ENCODE data around the gene SDHB. TPM values are rescaled to one million over a fixed set of nuclear protein-coding genes. Genes with fewer than 3 reads are reported as not detected.

SDHB gene
- total and polyA plus RNA-seq, 9 donors = 83.6 to 118 (median 93.5) TPM

DNA sequence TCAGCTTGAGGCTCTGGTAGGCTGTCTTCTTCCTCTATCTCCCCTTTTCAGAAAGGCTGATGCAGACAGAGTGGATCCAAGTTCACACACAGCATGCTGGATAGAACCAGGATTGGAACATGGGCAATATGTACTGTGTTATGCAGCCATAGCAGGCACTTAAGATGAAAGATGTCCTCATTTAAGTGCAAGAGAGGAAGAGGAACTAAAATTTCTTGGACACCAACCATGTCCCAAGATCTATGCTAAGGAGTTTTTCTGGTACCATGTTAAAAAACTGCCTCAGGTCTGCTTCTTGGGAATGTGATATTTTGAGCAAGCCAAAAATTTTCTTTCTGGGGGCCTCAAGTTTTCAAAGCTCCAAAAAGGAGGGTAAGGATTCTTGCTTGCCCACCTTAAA lies 1.2 kb downstream of the SDHB start:
- Histone ChIP-seq H3K4me1 (ENCODE audit: control insufficient read depth, insufficient read depth, low read length) (peaks cover 33% of the 10 kb centered on the region), H3K36me3 (ENCODE audit: control insufficient read depth, insufficient read depth, low read length) (peaks cover 13% of the 10 kb centered on the region), H3K9me3 (replicated peaks; ENCODE audit: control insufficient read depth, low read depth, low read length) (no peaks in the 10 kb centered on the region), H3K4me3 (ENCODE audit: low read length) (peak overlapping the region; percentile 97), H3K27me3 (ENCODE audit: control insufficient read depth, insufficient read depth, low read length) (no peaks in the 10 kb centered on the region), H3K27ac (ENCODE audit: low read length) (no peak overlapping the region)
- no peak for DNase-seq

DNA sequence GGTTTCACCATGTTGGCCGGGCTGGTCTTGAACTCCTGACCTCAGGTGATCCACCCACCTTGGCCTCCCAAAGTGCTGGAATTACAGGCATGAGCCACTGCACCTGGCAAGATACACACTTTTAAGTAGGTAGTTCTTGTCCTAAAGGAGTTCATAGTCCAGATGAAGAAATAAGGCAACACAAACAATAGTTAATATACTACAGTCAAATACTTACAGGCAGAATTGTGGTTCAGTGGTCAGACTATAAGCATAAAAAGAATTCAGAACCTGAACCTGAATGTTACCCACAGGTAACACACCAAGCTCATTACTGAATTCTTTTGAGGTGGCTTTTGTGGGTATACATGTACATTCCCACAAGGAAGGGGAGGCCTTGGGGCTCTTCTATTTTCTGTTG lies 1.8 kb downstream of the SDHB start:
- Histone ChIP-seq H3K27ac (ENCODE audit: low read length) (no peak overlapping the region), H3K36me3 (ENCODE audit: control insufficient read depth, insufficient read depth, low read length) (peaks cover 19% of the 10 kb centered on the region), H3K4me3 (ENCODE audit: low read length) (no peak overlapping the region), H3K27me3 (ENCODE audit: control insufficient read depth, insufficient read depth, low read length) (no peaks in the 10 kb centered on the region), H3K9me3 (replicated peaks; ENCODE audit: control insufficient read depth, low read depth, low read length) (no peaks in the 10 kb centered on the region), H3K4me1 (ENCODE audit: control insufficient read depth, insufficient read depth, low read length) (peaks cover 28% of the 10 kb centered on the region)
- DNase-seq = no peak
- WGBS (ENCODE audit: insufficient coverage) = no CpG with 5 or more reads among the region's 1 CpG

DNA sequence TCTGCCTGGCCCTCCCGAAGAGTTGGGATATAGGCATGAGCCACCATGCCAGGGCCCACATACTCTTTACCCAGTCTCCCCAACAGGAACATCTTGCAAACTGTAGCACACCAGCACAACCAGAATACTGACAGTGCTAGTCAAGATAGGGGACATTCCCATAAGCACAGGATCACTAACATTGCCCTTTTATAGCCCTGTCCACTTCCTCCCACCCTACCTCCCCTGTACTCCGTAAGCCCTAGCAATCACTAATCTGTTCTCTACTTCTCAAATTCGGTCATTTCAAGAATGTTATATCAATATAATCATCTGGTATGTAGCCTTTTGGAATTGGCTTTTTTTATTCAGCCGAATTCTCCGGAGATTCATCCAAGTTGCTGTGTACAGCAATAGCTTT lies 5.9 kb downstream of the SDHB start:
- Histone ChIP-seq H3K36me3 (ENCODE audit: control insufficient read depth, insufficient read depth, low read length) (peaks cover 34% of the 10 kb centered on the region), H3K4me1 (ENCODE audit: control insufficient read depth, insufficient read depth, low read length) (peaks cover 9% of the 10 kb centered on the region), H3K9me3 (replicated peaks; ENCODE audit: control insufficient read depth, low read depth, low read length) (no peaks in the 10 kb centered on the region), H3K27ac (ENCODE audit: low read length) (no peak overlapping the region), H3K4me3 (ENCODE audit: low read length) (no peak overlapping the region), H3K27me3 (ENCODE audit: control insufficient read depth, insufficient read depth, low read length) (no peaks in the 10 kb centered on the region)
- DNase-seq = no peak
- WGBS (ENCODE audit: insufficient coverage) = 100% methylated on average over 1 of the region's 5 CpGs

DNA sequence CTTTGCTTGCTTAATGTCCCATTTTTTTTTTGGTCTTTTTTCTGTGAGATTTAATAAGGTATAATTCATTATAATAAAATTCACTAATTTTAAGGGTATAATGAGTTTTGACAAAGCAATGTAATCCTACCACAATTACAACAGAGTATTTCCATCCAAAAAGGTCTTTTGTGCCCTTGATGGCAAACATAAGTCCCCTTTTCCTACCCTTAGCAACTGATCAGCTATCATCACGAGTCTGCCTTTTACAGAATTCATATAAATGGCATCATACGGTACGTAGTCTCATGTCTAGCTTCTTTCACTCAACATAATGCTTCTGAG lies 7.5 kb downstream of the SDHB start:
- Histone ChIP-seq H3K4me1 (ENCODE audit: control insufficient read depth, insufficient read depth, low read length) (peaks cover 7% of the 10 kb centered on the region), H3K36me3 (ENCODE audit: control insufficient read depth, insufficient read depth, low read length) (peaks cover 39% of the 10 kb centered on the region), H3K4me3 (ENCODE audit: low read length) (no peak overlapping the region), H3K27me3 (ENCODE audit: control insufficient read depth, insufficient read depth, low read length) (no peaks in the 10 kb centered on the region), H3K9me3 (replicated peaks; ENCODE audit: control insufficient read depth, low read depth, low read length) (no peaks in the 10 kb centered on the region), H3K27ac (ENCODE audit: low read length) (no peak overlapping the region)
- no CpG with 5 or more reads among the region's 3 CpGs for WGBS (ENCODE audit: insufficient coverage)
- DNase-seq = no peak

DNA sequence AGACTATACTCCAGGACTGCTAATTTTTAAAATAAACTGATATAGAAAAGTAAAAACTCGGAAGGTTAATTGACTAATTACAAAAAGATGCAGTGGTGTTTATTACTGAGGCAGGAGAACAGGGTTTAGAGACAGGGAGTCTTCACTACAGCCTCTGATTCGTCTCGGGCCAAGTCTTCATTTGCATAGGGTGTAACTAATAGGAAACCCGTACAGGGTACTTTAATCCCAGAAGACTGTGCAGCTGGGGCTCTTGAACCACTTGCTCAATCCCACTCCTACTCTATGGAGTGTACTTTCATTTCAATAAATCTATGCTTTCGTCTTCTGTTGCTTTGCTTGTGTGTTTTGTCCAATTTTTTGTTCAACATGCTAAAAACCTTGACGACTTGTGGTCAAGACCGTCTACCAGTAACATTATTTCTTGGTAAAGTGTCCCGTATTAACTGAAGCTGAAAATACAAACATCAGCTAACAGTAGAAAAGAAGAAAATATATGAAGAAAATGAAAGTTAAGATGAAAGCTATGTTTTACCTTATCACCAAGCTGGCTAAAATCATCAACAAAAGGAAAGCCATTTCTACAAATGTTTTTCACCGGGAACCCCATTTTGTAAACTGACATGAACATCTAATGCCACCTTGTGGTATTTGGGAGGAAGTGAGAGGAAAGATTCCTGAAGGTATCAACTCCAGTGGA lies 8.0 kb downstream of the SDHB start:
- Histone ChIP-seq H3K4me1 (ENCODE audit: control insufficient read depth, insufficient read depth, low read length) (peaks cover 7% of the 10 kb centered on the region), H3K36me3 (ENCODE audit: control insufficient read depth, insufficient read depth, low read length) (peaks cover 42% of the 10 kb centered on the region), H3K27me3 (ENCODE audit: control insufficient read depth, insufficient read depth, low read length) (no peaks in the 10 kb centered on the region), H3K27ac (ENCODE audit: low read length) (no peak overlapping the region), H3K4me3 (ENCODE audit: low read length) (no peak overlapping the region), H3K9me3 (replicated peaks; ENCODE audit: control insufficient read depth, low read depth, low read length) (no peaks in the 10 kb centered on the region)
- no CpG with 5 or more reads among the region's 9 CpGs for WGBS (ENCODE audit: insufficient coverage)
- DNase-seq = peak; percentile 76

DNA sequence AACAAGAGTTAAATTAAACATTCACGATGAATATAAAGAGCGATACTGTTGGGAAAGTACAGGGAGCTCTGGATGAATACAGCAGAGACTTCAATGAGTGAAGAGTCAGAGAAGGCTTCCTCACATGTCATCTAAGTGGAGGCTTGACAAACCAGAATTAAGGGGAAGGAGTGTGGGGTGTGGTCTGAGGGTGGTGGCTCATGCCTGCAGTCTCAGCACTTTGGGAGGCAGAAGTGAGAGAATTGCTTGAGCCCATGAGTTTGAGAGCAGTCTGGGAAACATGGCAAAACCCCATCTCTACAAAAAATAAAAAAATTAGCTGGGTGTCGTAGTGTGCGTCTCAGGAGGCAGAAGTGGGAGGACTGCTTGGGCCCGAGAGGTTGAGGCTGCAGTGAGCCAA lies 8.7 kb downstream of the SDHB start:
- no peak overlapping the region for H3K27ac ChIP-seq (ENCODE audit: low read length)
- WGBS (ENCODE audit: insufficient coverage) = 69% methylated on average over 2 of the region's 5 CpGs
- no peaks in the 10 kb centered on the region for H3K9me3 ChIP-seq (replicated peaks; ENCODE audit: control insufficient read depth, low read depth, low read length)
- peaks cover 7% of the 10 kb centered on the region for H3K4me1 ChIP-seq (ENCODE audit: control insufficient read depth, insufficient read depth, low read length)
- peak; percentile 48 for DNase-seq
- H3K27me3 ChIP-seq (ENCODE audit: control insufficient read depth, insufficient read depth, low read length) = no peaks in the 10 kb centered on the region
- no peak overlapping the region for H3K4me3 ChIP-seq (ENCODE audit: low read length)
- H3K36me3 ChIP-seq (ENCODE audit: control insufficient read depth, insufficient read depth, low read length) = peaks cover 44% of the 10 kb centered on the region

DNA sequence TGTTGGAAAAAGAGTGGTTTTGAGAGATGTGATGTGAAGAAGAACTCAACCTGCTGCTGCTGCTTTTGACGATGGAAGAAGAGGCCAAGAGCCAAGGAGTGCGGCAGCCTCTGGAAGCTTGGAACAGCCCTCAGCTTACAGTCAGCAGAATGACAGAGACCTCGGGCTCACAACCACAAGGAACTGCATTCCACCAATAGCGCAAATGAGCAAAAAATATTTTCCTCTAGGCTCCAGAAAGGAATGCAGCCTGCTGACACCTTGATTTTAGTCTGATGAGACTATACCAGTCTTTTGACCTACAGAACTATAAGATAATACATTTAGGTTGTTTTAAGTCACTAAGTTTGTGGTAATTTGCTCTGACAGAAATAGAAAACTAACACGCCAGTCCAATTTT lies 10.2 kb downstream of the SDHB start:
- Histone ChIP-seq H3K4me3 (ENCODE audit: low read length) (no peak overlapping the region), H3K36me3 (ENCODE audit: control insufficient read depth, insufficient read depth, low read length) (peaks cover 43% of the 10 kb centered on the region), H3K27ac (ENCODE audit: low read length) (no peak overlapping the region), H3K9me3 (replicated peaks; ENCODE audit: control insufficient read depth, low read depth, low read length) (no peaks in the 10 kb centered on the region), H3K4me1 (ENCODE audit: control insufficient read depth, insufficient read depth, low read length) (peaks cover 7% of the 10 kb centered on the region), H3K27me3 (ENCODE audit: control insufficient read depth, insufficient read depth, low read length) (no peaks in the 10 kb centered on the region)
- WGBS (ENCODE audit: insufficient coverage) = 60% methylated on average over 1 of the region's 5 CpGs
- no peak for DNase-seq

DNA sequence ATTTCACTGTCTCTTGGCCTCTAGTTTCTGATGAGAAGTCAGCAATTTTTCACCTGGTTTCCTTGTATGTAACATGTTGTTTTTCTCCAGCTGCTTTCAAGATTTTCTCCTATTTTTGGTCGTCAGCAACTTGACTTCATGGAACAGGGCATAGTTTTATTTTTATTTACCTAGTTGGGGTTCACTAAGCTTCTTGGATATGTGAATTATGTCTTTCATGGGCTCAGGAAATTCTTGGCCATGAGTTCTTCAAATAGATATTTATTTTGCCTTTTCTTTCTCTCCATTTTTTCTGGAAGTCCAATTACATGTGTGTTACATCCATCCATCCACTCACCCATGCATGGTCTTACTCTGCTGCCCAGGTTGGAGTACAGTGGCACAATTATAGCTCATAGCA lies 13.7 kb downstream of the SDHB start:
- Histone ChIP-seq H3K36me3 (ENCODE audit: control insufficient read depth, insufficient read depth, low read length) (peaks cover 36% of the 10 kb centered on the region), H3K27me3 (ENCODE audit: control insufficient read depth, insufficient read depth, low read length) (no peaks in the 10 kb centered on the region), H3K9me3 (replicated peaks; ENCODE audit: control insufficient read depth, low read depth, low read length) (no peaks in the 10 kb centered on the region), H3K4me3 (ENCODE audit: low read length) (no peak overlapping the region), H3K27ac (ENCODE audit: low read length) (no peak overlapping the region), H3K4me1 (ENCODE audit: control insufficient read depth, insufficient read depth, low read length) (peaks cover 1% of the 10 kb centered on the region)
- WGBS (ENCODE audit: insufficient coverage) = no CpG with 5 or more reads among the region's 1 CpG
- no peak for DNase-seq

DNA sequence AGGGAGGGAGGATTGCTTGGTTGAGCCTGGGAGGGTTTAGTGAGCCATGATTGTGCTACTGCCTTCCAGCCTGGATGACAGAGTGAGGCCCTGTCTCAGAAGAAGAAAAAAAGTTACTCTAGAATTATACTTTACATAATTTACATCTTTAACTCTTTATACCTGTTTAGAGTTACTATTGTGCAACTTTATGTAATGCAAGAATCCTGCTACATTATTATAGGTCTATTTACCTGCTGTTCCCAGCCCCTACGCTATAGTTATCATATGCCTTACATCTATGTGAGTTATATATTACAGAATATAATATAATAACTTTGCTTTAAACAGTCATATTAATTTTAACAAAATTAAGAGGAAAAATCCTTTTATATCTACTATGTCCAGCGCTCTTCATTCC lies 14.3 kb downstream of the SDHB start:
- no CpG with 5 or more reads among the region's 2 CpGs for WGBS (ENCODE audit: insufficient coverage)
- Histone ChIP-seq H3K4me1 (ENCODE audit: control insufficient read depth, insufficient read depth, low read length) (no peaks in the 10 kb centered on the region), H3K4me3 (ENCODE audit: low read length) (no peak overlapping the region), H3K9me3 (replicated peaks; ENCODE audit: control insufficient read depth, low read depth, low read length) (no peaks in the 10 kb centered on the region), H3K27ac (ENCODE audit: low read length) (no peak overlapping the region), H3K27me3 (ENCODE audit: control insufficient read depth, insufficient read depth, low read length) (no peaks in the 10 kb centered on the region), H3K36me3 (ENCODE audit: control insufficient read depth, insufficient read depth, low read length) (peaks cover 33% of the 10 kb centered on the region)
- no peak for DNase-seq

DNA sequence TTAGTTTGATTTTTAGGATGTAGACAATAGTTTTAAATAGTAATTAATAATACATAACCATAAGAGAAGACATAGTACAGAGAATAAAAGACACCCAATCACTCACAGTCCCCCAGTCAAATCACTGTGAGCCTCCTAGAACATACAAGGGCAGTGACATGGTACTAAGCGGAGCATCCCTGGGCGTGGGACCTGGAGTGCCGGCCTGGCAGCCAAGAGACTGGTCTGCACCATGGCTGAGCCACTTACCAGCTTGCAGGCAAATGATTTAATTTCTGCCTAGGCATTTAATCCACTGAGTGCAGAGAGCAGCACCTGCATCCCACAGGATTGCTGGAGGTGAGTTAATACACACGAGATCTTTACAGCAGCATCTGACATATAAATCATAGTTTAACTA lies 20.4 kb downstream of the SDHB start:
- Histone ChIP-seq H3K9me3 (replicated peaks; ENCODE audit: control insufficient read depth, low read depth, low read length) (no peaks in the 10 kb centered on the region), H3K27me3 (ENCODE audit: control insufficient read depth, insufficient read depth, low read length) (no peaks in the 10 kb centered on the region), H3K27ac (ENCODE audit: low read length) (no peak overlapping the region), H3K4me1 (ENCODE audit: control insufficient read depth, insufficient read depth, low read length) (no peaks in the 10 kb centered on the region), H3K36me3 (ENCODE audit: control insufficient read depth, insufficient read depth, low read length) (peaks cover 42% of the 10 kb centered on the region), H3K4me3 (ENCODE audit: low read length) (no peak overlapping the region)
- no CpG with 5 or more reads among the region's 4 CpGs for WGBS (ENCODE audit: insufficient coverage)
- no peak for DNase-seq

DNA sequence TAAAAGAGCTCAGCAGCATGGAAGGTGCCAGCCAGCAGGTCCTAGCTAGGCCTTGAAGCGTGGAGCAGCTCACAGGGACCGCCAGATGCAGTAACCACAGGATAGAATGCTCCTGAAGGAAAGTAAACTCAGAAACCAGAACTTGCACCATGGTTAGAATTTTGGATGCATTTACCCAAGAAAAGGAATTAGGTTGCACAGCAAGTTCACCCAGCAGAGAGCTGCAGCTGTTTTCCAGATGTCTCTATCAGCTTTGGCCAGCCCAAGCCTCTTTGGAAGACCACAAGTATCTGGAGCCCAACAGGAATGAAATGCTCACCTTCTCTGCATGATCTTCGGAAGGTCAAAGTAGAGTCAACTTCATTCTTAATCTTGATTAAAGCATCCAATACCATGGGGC lies 21.1 kb downstream of the SDHB start:
- DNase-seq = no peak
- H3K27me3 ChIP-seq (ENCODE audit: control insufficient read depth, insufficient read depth, low read length) = no peaks in the 10 kb centered on the region
- no peak overlapping the region for H3K4me3 ChIP-seq (ENCODE audit: low read length)
- peaks cover 50% of the 10 kb centered on the region for H3K36me3 ChIP-seq (ENCODE audit: control insufficient read depth, insufficient read depth, low read length)
- H3K27ac ChIP-seq (ENCODE audit: low read length) = no peak overlapping the region
- no peaks in the 10 kb centered on the region for H3K4me1 ChIP-seq (ENCODE audit: control insufficient read depth, insufficient read depth, low read length)
- WGBS (ENCODE audit: insufficient coverage) = 73% methylated on average over 2 of the region's 3 CpGs
- H3K9me3 ChIP-seq (replicated peaks; ENCODE audit: control insufficient read depth, low read depth, low read length) = no peaks in the 10 kb centered on the region

Data from muscle of leg (tissue), 11 donors.